HepG2 (cell line): Measurements from ENCODE around the gene C6orf62. TPM values are rescaled to one million over a fixed set of nuclear protein-coding genes. Genes with fewer than 3 reads are reported as not detected.

Source experiments
- ATAC-seq: fragments of 200-7000 bp; cut with Tn5 transposase; 3 replicates; pipeline ENCODE4 v1.9.1; 2020; ENCODE audit warnings: mild to moderate bottlenecking, moderate library complexity
- BruUV-seq: library from RNA; stranded (reverse); fragments of 400-500 nt; replicated peaks from 2 replicates; lab custom pipeline; 2021; lab: Mats Ljungman, UMichigan
- CTCF ChIA-PET: fragments of 300-600 bp; formaldehyde crosslinking; extraction: SDS; loops from one replicate; lab custom pipeline; 2021; ENCODE audit warnings: low total read pairs, inconsistent platforms, low intra/inter-chr PET ratio; lab: Yijun Ruan, JAX
- POLR2A ChIA-PET: fragments of 350-600 bp; sonication (Branson Sonifier 250); formaldehyde crosslinking; loops from one replicate; lab custom pipeline; 2020; ENCODE audit warnings: antibody characterized with exemption, inconsistent platforms; lab: Yijun Ruan, JAX
- DNase-seq: peaks from one replicate; pipeline ENCODE4 v3.0.0-alpha.2; 2015; ENCODE audit warnings: low spot score
- FAIRE-seq: peaks from 3 replicates; lab custom pipeline; 2011; peaks lifted over from hg19 to GRCh38; lab: Jason Lieb, UNC
- H2AFZ ChIP-seq: one replicate; pipeline ENCODE4 v1.6.1; 2011; ENCODE audit warnings: low read length, inconsistent platforms
- H3K27ac ChIP-seq: fragments of 300-600 bp; 3 replicates; pipeline ENCODE4 v1.8.0; 2011; ENCODE audit warnings: mixed run types, mild to moderate bottlenecking, mixed read lengths, low read length, inconsistent platforms; ENCODE audit not compliant: insufficient read depth; ENCODE audit errors: extremely low read length
- H3K27me3 ChIP-seq, 2 experiments: fragments of 200-600 bp in 1 of 2; 2 replicates in 1 of 2; 3 replicates in 1 of 2; pipeline versions ENCODE4 v1.6.0 to v1.8.0; 2011; ENCODE audit warnings: low read length in 2 of 2, mild to moderate bottlenecking in 2 of 2, moderate library complexity in 2 of 2, inconsistent platforms in 1 of 2; ENCODE audit not compliant: insufficient read depth in 2 of 2, control insufficient read depth in 1 of 2
- H3K36me3 ChIP-seq, 2 experiments: fragments of 200-600 bp in 1 of 2; replicated peaks in 1 of 2; 2 replicates in 1 of 2; 3 replicates in 1 of 2; pipeline versions ENCODE4 v1.5.1 to v1.8.0; 2011; ENCODE audit warnings: low read length in 2 of 2, inconsistent platforms in 1 of 2; ENCODE audit not compliant: insufficient read depth in 2 of 2, control insufficient read depth in 1 of 2
- H3K4me1 ChIP-seq: 2 replicates; pipeline ENCODE4 v1.5.1; 2012; ENCODE audit warnings: low read length, inconsistent platforms; ENCODE audit not compliant: insufficient read depth
- H3K4me2 ChIP-seq: 2 replicates; pipeline ENCODE4 v1.6.0; 2011; ENCODE audit warnings: low read depth, low read length, inconsistent platforms
- H3K4me3 ChIP-seq, 3 experiments: fragments of 200-600 bp in 1 of 3; sonication (generic), shearing (Covaris generic) in 1 of 3; replicated peaks in 1 of 3; 2 replicates each; pipeline ENCODE4 v1.5.1; 2011 to 2016; ENCODE audit warnings: low read length in 3 of 3, inconsistent platforms in 2 of 3, low read depth in 2 of 3, mild to moderate bottlenecking in 2 of 3, control low read depth in 1 of 3, mixed read lengths in 1 of 3; ENCODE audit not compliant: insufficient read depth in 1 of 3
- H3K79me2 ChIP-seq: one replicate; pipeline ENCODE4 v1.6.1; 2011; ENCODE audit warnings: low read length, inconsistent platforms; ENCODE audit not compliant: insufficient read depth
- H3K9ac ChIP-seq: 2 replicates; pipeline ENCODE4 v1.6.0; 2011; ENCODE audit warnings: mild to moderate bottlenecking, low read depth, low read length, inconsistent platforms; ENCODE audit not compliant: insufficient read depth
- H3K9me3 ChIP-seq: 2 replicates; pipeline ENCODE4 v1.5.1; 2012; ENCODE audit warnings: mild to moderate bottlenecking, low read length
- H4K20me1 ChIP-seq: 2 replicates; pipeline ENCODE4 v1.6.0; 2011; ENCODE audit warnings: inconsistent platforms, mild to moderate bottlenecking, low read length, moderate library complexity; ENCODE audit not compliant: insufficient read depth
- MED8 ChIP-seq: sonication (generic); formaldehyde crosslinking; IDR thresholded peaks from 2 replicates; pipeline ENCODE4 v1.8.1; 2023; ENCODE audit warnings: mild to moderate bottlenecking, missing genetic modification reagents; ENCODE audit not compliant: insufficient replicate concordance
- RFX3 ChIP-seq: IDR thresholded peaks from 2 replicates; pipeline ENCODE4 v1.6.1; 2016; ENCODE audit warnings: missing biosample characterization, missing genetic modification reagents
- SMARCE1 ChIP-seq: fragments of 450-650 bp; IDR thresholded peaks from 2 replicates; pipeline ENCODE4 v1.6.1; 2017; ENCODE audit warnings: borderline replicate concordance
- ZC3H4 ChIP-seq: sonication (generic); formaldehyde crosslinking; IDR thresholded peaks from 2 replicates; pipeline ENCODE4 v1.4.0; 2020; ENCODE audit warnings: missing genetic modification reagents, borderline replicate concordance
- ZNF264 ChIP-seq: sonication (generic); formaldehyde crosslinking; IDR thresholded peaks from 2 replicates; pipeline ENCODE4 v1.4.0; 2020; ENCODE audit warnings: missing genetic modification reagents
- ZNF605 ChIP-seq: sonication (generic); formaldehyde crosslinking; IDR thresholded peaks from 2 replicates; pipeline ENCODE4 v1.8.0; 2022; ENCODE audit warnings: mild to moderate bottlenecking, missing genetic modification reagents
- ZNF614 ChIP-seq: IDR thresholded peaks from 2 replicates; pipeline ENCODE4 v1.6.1; 2018; ENCODE audit warnings: missing biosample characterization, missing genetic modification reagents, inconsistent platforms, borderline replicate concordance
- ZNF724P ChIP-seq: sonication (generic); formaldehyde crosslinking; IDR thresholded peaks from 2 replicates; pipeline ENCODE4 v1.8.0; 2022; ENCODE audit warnings: missing genetic modification reagents, borderline replicate concordance
- WGBS: methylation state at CpG from one replicate; pipeline ENCODE4 v1.1.6; 2017; ENCODE audit warnings: low lambda C conversion rate; 5-methylcytosine and 5-hydroxymethylcytosine counted together
- in situ Hi-C: cut with HindIII; loops from 2 replicates; pipeline ENCODE4 v1.10.0; 2017; ENCODE audit warnings: low pct_unique_long_range_greater_than_20kb; ENCODE audit not compliant: extremely low pct_ligation_motif_present
- intact Hi-C: fragments of 100-400 bp; cut with micrococcal nuclease; formaldehyde crosslinking; loops from one replicate; pipeline ENCODE4 v1.10.0; 2022; ENCODE audit not compliant: unreplicated experiment
- polyA plus RNA-seq, 8 experiments: library from polyadenylated mRNA; depleted of rRNA in 3 of 8; stranded (reverse) in 7 of 8; unstranded in 1 of 8; fragments of >200 nt; fragmentation: Illumina TruSeq in 4 of 8; extraction: Trizol in 4 of 8; gene quantifications; 2 replicates each; pipeline versions ENCODE4 v1.2.1 to v1.2.3, GENCODE V29; 2011 to 2016; ENCODE audit warnings: low read depth in 4 of 8, missing spikeins in 1 of 8, mixed read lengths in 1 of 8; ENCODE audit not compliant: insufficient read depth in 1 of 8
- total RNA-seq, 5 experiments: library from RNA; depleted of rRNA; stranded (reverse); fragments of >200 nt; fragmentation: Illumina TruSeq; extraction: Trizol; gene quantifications; 2 replicates each; pipeline ENCODE4 v1.2.3, GENCODE V29; 2016; ENCODE audit warnings: low read depth in 1 of 5
- TF ChIP-seq, protein P1 (sequence below): sonication (generic); formaldehyde crosslinking; IDR thresholded peaks from 2 replicates; pipeline ENCODE4 v1.4.0; 2020; ENCODE audit warnings: low read depth, mild to moderate bottlenecking, missing genetic modification reagents
- TF ChIP-seq, protein P2 (sequence below): IDR thresholded peaks from 2 replicates; pipeline ENCODE4 v1.6.1; 2016; ENCODE audit warnings: missing compliant biosample characterization, missing genetic modification reagents, borderline replicate concordance
- TF ChIP-seq, protein P3 (sequence below): sonication (generic); formaldehyde crosslinking; IDR thresholded peaks from 2 replicates; pipeline ENCODE4 v1.4.0; 2020; ENCODE audit warnings: mild to moderate bottlenecking, missing genetic modification reagents
- TF ChIP-seq, protein P4 (sequence below): sonication (generic); formaldehyde crosslinking; IDR thresholded peaks from 2 replicates; pipeline ENCODE4 v1.5.0; 2020; ENCODE audit warnings: missing genetic modification reagents, mild to moderate bottlenecking, borderline replicate concordance
- TF ChIP-seq, protein P5 (sequence below): fragments of 450-650 bp; IDR thresholded peaks from 2 replicates; pipeline ENCODE4 v1.6.1; 2017

The C6orf62 gene
- total and polyA plus RNA-seq, 2 of the 13 experiments (the other 11 are each of a cell fraction or from before 2014, with no cell fraction given) = 54.8 to 90.4 TPM

DNA sequence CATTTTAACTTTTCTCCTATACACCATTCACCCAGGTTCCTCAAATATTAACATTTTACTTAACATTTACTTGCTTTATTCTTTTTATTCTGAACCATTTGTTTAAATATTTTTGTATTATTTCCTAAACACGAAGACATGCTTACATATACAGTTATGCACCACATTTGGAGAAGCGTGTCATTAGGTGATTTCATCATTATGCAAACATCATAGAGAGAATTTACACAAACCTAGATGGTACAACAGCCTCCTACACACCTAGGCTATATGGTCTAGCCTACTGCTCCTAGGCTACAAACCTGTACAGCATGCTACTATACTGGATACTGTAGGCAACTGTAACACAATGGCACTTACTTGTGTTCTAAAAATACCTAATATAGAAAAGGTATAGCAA lies 58.8 kb downstream of the C6orf62 start:
- H3K4me3 ChIP-seq = no peak overlapping the region
- intact Hi-C loops (no loop called here), in situ Hi-C loops (no loop called here)
- H3K27me3 ChIP-seq = no peaks in the 10 kb centered on the region
- no peak overlapping the region for H3K4me2 ChIP-seq
- ChIA-PET POLR2A (no interaction called here), CTCF (no interaction called here)
- no peak for DNase-seq
- no peak overlapping the region for H3K27ac ChIP-seq
- no peak overlapping the region for H2AFZ ChIP-seq
- no TSS peak for BruUV-seq
- H3K9ac ChIP-seq = no peak overlapping the region
- H4K20me1 ChIP-seq = 0 out of 2 replicates have a peak, but pooled peaks cover 4% of the 10 kb centered on the region
- peaks cover 2 to 18% of the 10 kb centered on the region in 2 experiments; a peak in 4 of 5 replicates for H3K36me3 ChIP-seq
- FAIRE-seq = no peak
- WGBS = 96% methylated on average over 2 of the region's 2 CpGs
- no peak for ATAC-seq
- H3K4me1 ChIP-seq = peaks cover 62% of the 10 kb centered on the region
- H3K9me3 ChIP-seq = no peaks in the 10 kb centered on the region
- peaks cover 21% of the 10 kb centered on the region for H3K79me2 ChIP-seq
- TF ChIP-seq, protein P1, sequence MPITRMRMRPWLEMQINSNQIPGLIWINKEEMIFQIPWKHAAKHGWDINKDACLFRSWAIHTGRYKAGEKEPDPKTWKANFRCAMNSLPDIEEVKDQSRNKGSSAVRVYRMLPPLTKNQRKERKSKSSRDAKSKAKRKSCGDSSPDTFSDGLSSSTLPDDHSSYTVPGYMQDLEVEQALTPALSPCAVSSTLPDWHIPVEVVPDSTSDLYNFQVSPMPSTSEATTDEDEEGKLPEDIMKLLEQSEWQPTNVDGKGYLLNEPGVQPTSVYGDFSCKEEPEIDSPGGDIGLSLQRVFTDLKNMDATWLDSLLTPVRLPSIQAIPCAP (CRISPR knock-in tag) = no peak
- TF ChIP-seq, protein P2, sequence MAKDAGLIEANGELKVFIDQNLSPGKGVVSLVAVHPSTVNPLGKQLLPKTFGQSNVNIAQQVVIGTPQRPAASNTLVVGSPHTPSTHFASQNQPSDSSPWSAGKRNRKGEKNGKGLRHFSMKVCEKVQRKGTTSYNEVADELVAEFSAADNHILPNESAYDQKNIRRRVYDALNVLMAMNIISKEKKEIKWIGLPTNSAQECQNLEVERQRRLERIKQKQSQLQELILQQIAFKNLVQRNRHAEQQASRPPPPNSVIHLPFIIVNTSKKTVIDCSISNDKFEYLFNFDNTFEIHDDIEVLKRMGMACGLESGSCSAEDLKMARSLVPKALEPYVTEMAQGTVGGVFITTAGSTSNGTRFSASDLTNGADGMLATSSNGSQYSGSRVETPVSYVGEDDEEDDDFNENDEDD (CRISPR knock-in tag) = no peak
- TF ChIP-seq, protein P3, sequence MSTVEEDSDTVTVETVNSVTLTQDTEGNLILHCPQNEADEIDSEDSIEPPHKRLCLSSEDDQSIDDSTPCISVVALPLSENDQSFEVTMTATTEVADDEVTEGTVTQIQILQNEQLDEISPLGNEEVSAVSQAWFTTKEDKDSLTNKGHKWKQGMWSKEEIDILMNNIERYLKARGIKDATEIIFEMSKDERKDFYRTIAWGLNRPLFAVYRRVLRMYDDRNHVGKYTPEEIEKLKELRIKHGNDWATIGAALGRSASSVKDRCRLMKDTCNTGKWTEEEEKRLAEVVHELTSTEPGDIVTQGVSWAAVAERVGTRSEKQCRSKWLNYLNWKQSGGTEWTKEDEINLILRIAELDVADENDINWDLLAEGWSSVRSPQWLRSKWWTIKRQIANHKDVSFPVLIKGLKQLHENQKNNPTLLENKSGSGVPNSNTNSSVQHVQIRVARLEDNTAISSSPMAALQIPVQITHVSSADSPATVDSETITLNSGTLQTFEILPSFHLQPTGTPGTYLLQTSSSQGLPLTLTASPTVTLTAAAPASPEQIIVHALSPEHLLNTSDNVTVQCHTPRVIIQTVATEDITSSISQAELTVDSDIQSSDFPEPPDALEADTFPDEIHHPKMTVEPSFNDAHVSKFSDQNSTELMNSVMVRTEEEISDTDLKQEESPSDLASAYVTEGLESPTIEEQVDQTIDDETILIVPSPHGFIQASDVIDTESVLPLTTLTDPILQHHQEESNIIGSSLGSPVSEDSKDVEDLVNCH (CRISPR knock-in tag) = no peak
- TF ChIP-seq ZNF614 (no peak), ZNF605 (CRISPR knock-in tag) (no peak), RFX3 (CRISPR knock-in tag) (no peak), MED8 (CRISPR knock-in tag) (no peak), ZC3H4 (CRISPR knock-in tag) (no peak), SMARCE1 (no peak), ZNF724P (CRISPR knock-in tag) (no peak), ZNF264 (CRISPR knock-in tag) (no peak)
- TF ChIP-seq, protein P4, sequence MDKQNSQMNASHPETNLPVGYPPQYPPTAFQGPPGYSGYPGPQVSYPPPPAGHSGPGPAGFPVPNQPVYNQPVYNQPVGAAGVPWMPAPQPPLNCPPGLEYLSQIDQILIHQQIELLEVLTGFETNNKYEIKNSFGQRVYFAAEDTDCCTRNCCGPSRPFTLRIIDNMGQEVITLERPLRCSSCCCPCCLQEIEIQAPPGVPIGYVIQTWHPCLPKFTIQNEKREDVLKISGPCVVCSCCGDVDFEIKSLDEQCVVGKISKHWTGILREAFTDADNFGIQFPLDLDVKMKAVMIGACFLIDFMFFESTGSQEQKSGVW = no peak
- TF ChIP-seq, protein P5, sequence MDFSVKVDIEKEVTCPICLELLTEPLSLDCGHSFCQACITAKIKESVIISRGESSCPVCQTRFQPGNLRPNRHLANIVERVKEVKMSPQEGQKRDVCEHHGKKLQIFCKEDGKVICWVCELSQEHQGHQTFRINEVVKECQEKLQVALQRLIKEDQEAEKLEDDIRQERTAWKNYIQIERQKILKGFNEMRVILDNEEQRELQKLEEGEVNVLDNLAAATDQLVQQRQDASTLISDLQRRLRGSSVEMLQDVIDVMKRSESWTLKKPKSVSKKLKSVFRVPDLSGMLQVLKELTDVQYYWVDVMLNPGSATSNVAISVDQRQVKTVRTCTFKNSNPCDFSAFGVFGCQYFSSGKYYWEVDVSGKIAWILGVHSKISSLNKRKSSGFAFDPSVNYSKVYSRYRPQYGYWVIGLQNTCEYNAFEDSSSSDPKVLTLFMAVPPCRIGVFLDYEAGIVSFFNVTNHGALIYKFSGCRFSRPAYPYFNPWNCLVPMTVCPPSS = no peak
